Thoracic aorta (tissue), 2 donors: ENCODE measurements around the gene TBKBP1. TPM values are rescaled to one million over a fixed set of nuclear protein-coding genes. Genes with fewer than 3 reads are reported as not detected.

Experiments used
- ATAC-seq: fragments of 150-250 bp; one replicate; pipeline ENCODE4 v1.8.0; 2017; ENCODE audit warnings: low read depth; ENCODE audit not compliant: insufficient number of reproducible peaks, low FRiP score
- DNase-seq: peaks from one replicate; pipeline ENCODE4 v3.0.0-alpha.2; 2020; ENCODE audit warnings: low spot score
- H3K27ac ChIP-seq, 2 donors: fragments of 200-600 bp; sonication (generic); 1 replicate in 1 of 2; 2 replicates in 1 of 2; pipeline ENCODE4 v1.5.1; 2016; ENCODE audit warnings: mild to moderate bottlenecking in 2 of 2, moderate library complexity in 2 of 2
- H3K27me3 ChIP-seq: fragments of 200-600 bp; sonication (generic); replicated peaks from 2 replicates; pipeline ENCODE4 v1.6.0; 2016; ENCODE audit warnings: mild to moderate bottlenecking; ENCODE audit not compliant: insufficient read depth
- H3K36me3 ChIP-seq: fragments of 200-600 bp; sonication (generic); one replicate; pipeline ENCODE4 v1.5.1; 2016
- H3K4me1 ChIP-seq, 2 donors: fragments of 200-600 bp; sonication (generic); 1 replicate in 1 of 2; 2 replicates in 1 of 2; pipeline versions ENCODE4 v1.5.1 to v1.6.0; 2016; ENCODE audit warnings: low read depth in 2 of 2, mild to moderate bottlenecking in 1 of 2; ENCODE audit not compliant: control insufficient read depth in 1 of 2
- H3K4me3 ChIP-seq: fragments of 200-600 bp; sonication (generic); 2 replicates; pipeline ENCODE4 v1.5.1; 2016; ENCODE audit warnings: mild to moderate bottlenecking
- H3K9me3 ChIP-seq: fragments of 200-600 bp; sonication (generic); 2 replicates; pipeline ENCODE4 v1.5.1; 2016
- total RNA-seq, 2 donors: library from RNA; depleted of rRNA; stranded (reverse); fragments of >200 nt; gene quantifications; one replicate each; pipeline versions ENCODE4 v1.1.0 to v1.2.3, GENCODE V29; 2016
- TF ChIP-seq, protein P1 (sequence below): fragments of 200-600 bp; sonication (generic); IDR thresholded peaks from one replicate; pipeline ENCODE4 v1.5.1; 2019; ENCODE audit warnings: antibody characterized with exemption

The TBKBP1 gene
- total RNA-seq, 2 donors from 2014 or later: 8.8 to 19.1 TPM

DNA sequence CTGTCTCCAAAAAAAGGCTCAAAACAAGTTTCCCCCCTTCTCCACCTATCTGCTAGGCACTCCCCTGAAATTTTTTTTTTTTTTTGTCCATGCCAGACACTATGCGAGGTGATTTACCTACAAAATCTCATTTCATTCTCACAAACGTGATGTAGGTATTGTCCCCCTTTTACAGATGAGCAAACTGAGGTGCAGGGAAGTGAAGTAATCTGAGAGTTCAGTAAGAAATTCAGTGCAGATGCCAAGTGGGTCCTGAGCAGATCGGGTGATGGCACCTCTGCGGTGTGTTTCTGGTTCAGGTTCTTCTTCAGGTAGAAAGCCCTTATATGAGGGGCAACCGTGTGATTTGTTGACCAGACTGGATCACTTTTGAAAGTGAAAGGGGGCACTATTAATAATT, 9.7 kb downstream of the TBKBP1 start:
- no peak for ATAC-seq
- Histone ChIP-seq H3K36me3 (peaks cover 5% of the 10 kb centered on the region), H3K4me3 (no peak overlapping the region), H3K27me3 (no peaks in the 10 kb centered on the region), H3K27ac (no peak overlapping the region), H3K4me1 (peaks cover 0 to 20% of the 10 kb centered on the region in 2 donors), H3K9me3 (no peaks in the 10 kb centered on the region)
- DNase-seq: no peak
- TF ChIP-seq, protein P1, sequence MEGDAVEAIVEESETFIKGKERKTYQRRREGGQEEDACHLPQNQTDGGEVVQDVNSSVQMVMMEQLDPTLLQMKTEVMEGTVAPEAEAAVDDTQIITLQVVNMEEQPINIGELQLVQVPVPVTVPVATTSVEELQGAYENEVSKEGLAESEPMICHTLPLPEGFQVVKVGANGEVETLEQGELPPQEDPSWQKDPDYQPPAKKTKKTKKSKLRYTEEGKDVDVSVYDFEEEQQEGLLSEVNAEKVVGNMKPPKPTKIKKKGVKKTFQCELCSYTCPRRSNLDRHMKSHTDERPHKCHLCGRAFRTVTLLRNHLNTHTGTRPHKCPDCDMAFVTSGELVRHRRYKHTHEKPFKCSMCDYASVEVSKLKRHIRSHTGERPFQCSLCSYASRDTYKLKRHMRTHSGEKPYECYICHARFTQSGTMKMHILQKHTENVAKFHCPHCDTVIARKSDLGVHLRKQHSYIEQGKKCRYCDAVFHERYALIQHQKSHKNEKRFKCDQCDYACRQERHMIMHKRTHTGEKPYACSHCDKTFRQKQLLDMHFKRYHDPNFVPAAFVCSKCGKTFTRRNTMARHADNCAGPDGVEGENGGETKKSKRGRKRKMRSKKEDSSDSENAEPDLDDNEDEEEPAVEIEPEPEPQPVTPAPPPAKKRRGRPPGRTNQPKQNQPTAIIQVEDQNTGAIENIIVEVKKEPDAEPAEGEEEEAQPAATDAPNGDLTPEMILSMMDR: no peak

DNA sequence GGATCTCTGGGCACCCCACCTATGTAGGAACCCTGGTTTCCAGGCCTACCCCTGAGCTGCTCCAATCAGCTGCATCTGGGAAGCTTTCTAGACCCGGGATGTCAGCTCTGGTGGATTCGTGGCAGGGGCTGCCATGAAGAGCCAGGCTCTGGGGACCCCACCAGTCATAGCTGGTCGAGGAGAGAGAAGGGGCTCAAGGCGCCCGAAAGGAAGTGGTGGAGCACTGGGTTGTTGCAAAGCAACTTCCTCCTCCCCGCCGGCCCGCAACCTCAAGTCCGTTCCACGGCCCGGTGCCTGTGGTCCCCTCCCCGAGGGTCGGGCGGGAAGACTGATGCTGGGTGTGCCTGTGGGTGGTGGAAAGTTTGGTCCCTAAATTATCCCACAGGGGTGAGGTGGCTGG, 10.2 kb downstream of the TBKBP1 start:
- no peaks in the 10 kb centered on the region for H3K27me3 ChIP-seq

DNA sequence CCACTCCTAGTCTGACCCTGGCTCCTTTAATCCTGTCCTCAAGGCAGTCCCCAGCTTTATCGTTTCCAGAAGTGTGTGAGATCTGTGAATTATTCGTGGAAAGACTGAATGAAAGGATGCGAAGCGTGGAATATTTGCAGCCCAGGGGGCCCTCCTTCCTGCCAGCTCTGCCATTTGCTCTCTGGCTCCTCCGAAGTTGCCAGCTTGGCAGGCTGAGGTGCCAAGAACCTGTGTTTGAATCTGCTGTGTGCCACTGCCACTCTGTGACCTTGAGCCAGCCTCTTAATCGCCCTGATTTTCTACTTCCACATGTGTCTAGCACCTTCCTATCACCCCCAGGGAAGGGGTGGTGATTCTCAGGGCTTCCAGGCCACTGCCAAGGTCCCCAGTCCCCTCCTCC, 10.8 kb downstream of the TBKBP1 start:
- Histone ChIP-seq H3K4me1 (peaks cover 0 to 25% of the 10 kb centered on the region in 2 donors), H3K9me3 (no peaks in the 10 kb centered on the region), H3K36me3 (peaks cover 5% of the 10 kb centered on the region), H3K27ac (no peak overlapping the region), H3K27me3 (no peaks in the 10 kb centered on the region), H3K4me3 (no peak overlapping the region)
- TF ChIP-seq, protein P1: no peak
- DNase-seq: no peak
- no peak for ATAC-seq

More for the DNA sequence above, 10.2 kb downstream of the TBKBP1 start:
- H3K4me1 ChIP-seq: peaks cover 0 to 21% of the 10 kb centered on the region in 2 donors
- ATAC-seq (no peak), DNase-seq (no peak)
- H3K36me3 ChIP-seq: peaks cover 5% of the 10 kb centered on the region
- TF ChIP-seq, protein P1: no peak
- H3K9me3 ChIP-seq: no peaks in the 10 kb centered on the region
- no peak overlapping the region for H3K4me3 ChIP-seq
- H3K27ac ChIP-seq: no peak overlapping the region

DNA sequence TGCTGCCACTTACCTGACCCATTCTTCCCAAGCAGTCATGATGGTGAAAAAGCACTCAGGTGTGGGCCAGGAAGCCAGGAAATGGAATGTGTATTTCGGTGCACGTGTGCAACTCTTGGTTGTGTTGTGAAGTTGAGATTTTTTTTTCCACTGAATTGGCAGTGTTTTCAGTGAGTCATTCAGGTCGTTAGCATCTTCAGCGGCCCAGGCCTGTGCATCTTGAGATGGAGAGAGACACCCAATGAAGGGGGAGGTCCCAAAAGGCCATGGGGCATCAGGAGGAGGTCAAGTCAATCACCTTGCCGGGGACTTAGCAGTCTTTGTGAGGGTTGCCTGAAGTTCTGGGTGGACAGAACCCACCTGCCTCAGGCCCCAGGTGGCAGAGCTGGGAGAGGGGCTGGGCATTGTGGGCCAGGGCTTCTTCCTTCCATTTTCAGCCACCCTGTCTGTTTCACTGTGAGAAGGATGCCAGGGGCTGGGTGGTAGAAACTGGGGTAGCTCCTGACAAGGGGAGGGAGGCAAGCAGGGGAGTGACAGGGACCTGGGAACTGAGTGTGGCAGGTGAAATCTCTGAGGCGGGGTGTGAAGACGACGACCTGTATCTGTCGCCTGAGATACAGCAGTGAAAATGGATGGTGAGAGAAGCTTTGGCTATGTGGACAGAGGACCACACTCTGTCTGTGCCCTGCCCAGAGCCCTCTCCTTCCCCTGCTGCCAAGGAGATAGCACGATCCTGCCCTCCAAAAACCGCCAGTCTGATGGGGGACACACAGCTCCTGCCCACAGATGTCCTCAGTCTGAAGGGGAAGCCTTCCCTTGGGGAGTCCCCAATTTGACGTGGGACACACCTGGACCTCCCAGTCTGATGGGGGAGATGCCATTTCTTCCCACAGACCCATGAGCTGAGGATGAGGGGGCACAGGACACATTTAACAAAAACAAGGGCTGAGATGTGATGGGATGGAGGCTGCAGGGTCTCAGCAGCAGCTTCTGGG, 11.9 kb downstream of the TBKBP1 start:
- no peaks in the 10 kb centered on the region for H3K9me3 ChIP-seq
- H3K4me1 ChIP-seq: peaks cover 0 to 25% of the 10 kb centered on the region in 2 donors
- H3K27me3 ChIP-seq: no peaks in the 10 kb centered on the region
- no peak overlapping the region for H3K4me3 ChIP-seq
- H3K27ac ChIP-seq: no peak overlapping the region
- DNase-seq: no peak
- H3K36me3 ChIP-seq: peaks cover 3% of the 10 kb centered on the region
- no peak for ATAC-seq
- TF ChIP-seq, protein P1: no peak

DNA sequence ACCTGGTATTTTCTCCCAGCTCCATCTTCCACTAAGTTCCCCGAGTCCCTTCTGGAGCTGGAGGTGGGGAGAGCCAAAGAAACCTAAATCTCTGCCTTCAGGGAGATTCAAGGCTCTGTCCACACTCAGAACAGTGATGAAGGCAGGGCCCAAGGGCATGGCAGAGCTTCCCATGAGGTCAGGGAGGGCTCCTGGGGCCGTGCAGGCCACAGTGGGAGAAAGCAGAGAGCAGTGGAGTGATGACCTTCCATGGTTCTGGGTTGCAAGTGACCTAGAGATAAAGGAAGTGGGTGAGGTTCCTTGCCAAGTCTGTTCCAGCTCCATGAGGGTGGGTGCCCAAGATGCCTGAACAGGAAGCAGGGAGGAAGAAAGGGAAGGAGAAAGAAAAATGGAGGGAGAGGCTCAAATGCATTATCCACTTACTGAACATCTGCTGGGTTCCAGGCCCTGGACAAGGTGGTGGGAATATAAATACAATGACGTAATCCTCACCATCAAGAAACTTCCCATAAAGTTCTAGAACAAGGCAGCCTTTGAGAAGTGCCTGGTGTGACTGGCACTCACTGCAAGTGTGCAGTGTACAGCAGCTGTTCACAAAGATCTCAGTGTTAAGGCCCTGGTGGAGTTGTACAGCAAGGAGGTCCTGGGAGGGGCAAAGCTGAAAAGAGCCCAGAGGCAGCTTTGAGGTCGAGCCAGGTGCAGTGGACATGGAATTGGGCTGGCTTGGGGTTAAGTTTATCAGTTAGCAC, 13.3 kb downstream of the TBKBP1 start:
- TF ChIP-seq, protein P1: no peak
- Histone ChIP-seq H3K27ac (no peak overlapping the region), H3K4me1 (peaks cover 0 to 25% of the 10 kb centered on the region in 2 donors), H3K27me3 (no peaks in the 10 kb centered on the region), H3K36me3 (peaks cover 4% of the 10 kb centered on the region), H3K4me3 (no peak overlapping the region), H3K9me3 (no peaks in the 10 kb centered on the region)
- DNase-seq: no peak
- no peak for ATAC-seq
